GM18951 (cell line): ENCODE results near the gene FCN1.

Experiments
- POLR2A ChIP-seq: IDR thresholded peaks from 4 replicates; pipeline ENCODE4 v1.6.1; 2011; ENCODE audit warnings: mild to moderate bottlenecking; ENCODE audit not compliant: insufficient read length, insufficient read depth; ENCODE audit errors: extremely low read depth
- in situ Hi-C: fragments of 300-500 bp; cut with MboI; formaldehyde crosslinking; loops from one replicate; pipeline ENCODE4 v1.12.0; 2022; ENCODE audit warnings: low sequenced_read_pairs, mixed read lengths, inconsistent platforms; ENCODE audit not compliant: unreplicated experiment

Gene FCN1

GRCh38 chr9:134947265-134947955 lies 29.7 kb upstream of the FCN1 start:
- in situ Hi-C loops, result no loop called here
- TF ChIP-seq POLR2A, result no peak

- in situ Hi-C loops, result no loop called here
- TF ChIP-seq POLR2A, result no peak
Observed at GRCh38 chr9:134946663-134947062, 29.0 kb upstream of the FCN1 start.

- no peak for TF ChIP-seq POLR2A
- in situ Hi-C loops, result no loop called here
Observed at GRCh38 chr9:134945509-134946275, 28.0 kb upstream of the FCN1 start.

GRCh38 chr9:134944916-134945315 lies 27.2 kb upstream of the FCN1 start:
- in situ Hi-C loops, result no loop called here
- no peak for TF ChIP-seq POLR2A

GRCh38 chr9:134944351-134944802 lies 26.7 kb upstream of the FCN1 start:
- in situ Hi-C loops, result no loop called here
- no peak for TF ChIP-seq POLR2A

GRCh38 chr9:134943836-134944235 lies 26.1 kb upstream of the FCN1 start:
- no peak for TF ChIP-seq POLR2A
- in situ Hi-C loops, result no loop called here

- in situ Hi-C loops, result no loop called here
- no peak for TF ChIP-seq POLR2A
Observed at GRCh38 chr9:134943411-134943810, 25.7 kb upstream of the FCN1 start.

GRCh38 chr9:134942788-134943184 lies 25.1 kb upstream of the FCN1 start:
- TF ChIP-seq POLR2A, result no peak
- in situ Hi-C loops, result no loop called here

- in situ Hi-C loops, result no loop called here
- TF ChIP-seq POLR2A, result no peak
Observed at GRCh38 chr9:134942011-134942787, 24.5 kb upstream of the FCN1 start.

GRCh38 chr9:134940236-134941208 lies 22.8 kb upstream of the FCN1 start:
- in situ Hi-C loops, result no loop called here
- TF ChIP-seq POLR2A, result no peak

GRCh38 chr9:134939836-134940235 lies 22.1 kb upstream of the FCN1 start:
- in situ Hi-C loops, result no loop called here
- no peak for TF ChIP-seq POLR2A

GRCh38 chr9:134939080-134939733 lies 21.5 kb upstream of the FCN1 start:
- in situ Hi-C loops, result no loop called here
- no peak for TF ChIP-seq POLR2A
